Astrocyte (in vitro differentiated cells and primary cell): ENCODE results near the gene MACO1. TPM values are rescaled to one million over a fixed set of nuclear protein-coding genes. Genes with fewer than 3 reads are reported as not detected.

Experiments
- DNase-seq: peaks from one replicate; pipeline ENCODE4 v3.0.0-alpha.2; 2010; ENCODE audit warnings: low read depth
- FAIRE-seq: peaks from 2 replicates; lab custom pipeline; 2011; peaks lifted over from hg19 to GRCh38; lab: Jason Lieb, UNC
- H2AFZ ChIP-seq: 2 replicates; pipeline ENCODE4 v1.6.0; 2012; ENCODE audit warnings: low read depth, low read length, inconsistent platforms
- H3K27ac ChIP-seq: 2 replicates; pipeline ENCODE4 v1.5.1; 2011; ENCODE audit warnings: low read depth, low read length, inconsistent platforms
- H3K27me3 ChIP-seq: 2 replicates; pipeline ENCODE4 v1.6.0; 2011; ENCODE audit warnings: low read length, inconsistent platforms; ENCODE audit not compliant: insufficient read depth
- H3K36me3 ChIP-seq: 2 replicates; pipeline ENCODE4 v1.5.1; 2011; ENCODE audit warnings: low read length, inconsistent platforms; ENCODE audit not compliant: insufficient read depth
- H3K4me1 ChIP-seq: 2 replicates; pipeline ENCODE4 v1.5.1; 2011; ENCODE audit warnings: low read length, inconsistent platforms; ENCODE audit not compliant: insufficient read depth
- H3K4me2 ChIP-seq: 2 replicates; pipeline ENCODE4 v1.6.0; 2012; ENCODE audit warnings: low read length, inconsistent platforms
- H3K4me3 ChIP-seq: 2 replicates; pipeline ENCODE4 v1.5.1; 2011; ENCODE audit warnings: low read depth, mild to moderate bottlenecking, low read length, inconsistent platforms; ENCODE audit not compliant: insufficient read depth
- H3K79me2 ChIP-seq: 2 replicates; pipeline ENCODE4 v1.6.0; 2012; ENCODE audit warnings: mild to moderate bottlenecking, low read length, inconsistent platforms; ENCODE audit not compliant: insufficient read depth
- H3K9ac ChIP-seq: 2 replicates; pipeline ENCODE4 v1.6.0; 2012; ENCODE audit warnings: mild to moderate bottlenecking, low read length, inconsistent platforms
- H3K9me3 ChIP-seq: 2 replicates; pipeline ENCODE4 v1.5.1; 2012; ENCODE audit warnings: low read depth, mild to moderate bottlenecking, low read length, inconsistent platforms; ENCODE audit not compliant: insufficient read depth
- H4K20me1 ChIP-seq: 2 replicates; pipeline ENCODE4 v1.6.0; 2012; ENCODE audit warnings: low read length, inconsistent platforms; ENCODE audit not compliant: insufficient read depth
- H3K27ac Mint-ChIP-seq: one replicate; pipeline ENCODE4 v1.8.0; 2021; ENCODE audit warnings: mild to moderate bottlenecking, mixed read lengths; ENCODE audit not compliant: unreplicated experiment
- H3K27me3 Mint-ChIP-seq: one replicate; pipeline ENCODE4 v1.8.0; 2021; ENCODE audit warnings: low read depth, mixed read lengths; ENCODE audit not compliant: unreplicated experiment
- H3K36me3 Mint-ChIP-seq: one replicate; pipeline ENCODE4 v1.8.0; 2021; ENCODE audit warnings: low read depth, mixed read lengths; ENCODE audit not compliant: unreplicated experiment
- H3K4me1 Mint-ChIP-seq: one replicate; pipeline ENCODE4 v1.8.0; 2021; ENCODE audit warnings: low read depth, mixed read lengths; ENCODE audit not compliant: unreplicated experiment
- H3K4me3 Mint-ChIP-seq: one replicate; pipeline ENCODE4 v1.8.0; 2021; ENCODE audit warnings: mild to moderate bottlenecking, moderate library complexity, mixed read lengths; ENCODE audit not compliant: unreplicated experiment
- H3K9me3 Mint-ChIP-seq: one replicate; pipeline ENCODE4 v1.8.0; 2021; ENCODE audit warnings: mild to moderate bottlenecking, mixed read lengths; ENCODE audit not compliant: unreplicated experiment
- CTCF ChIP-seq: IDR thresholded peaks from 2 replicates; pipeline ENCODE4 v1.5.1; 2011; ENCODE audit warnings: low read depth, mild to moderate bottlenecking, inconsistent platforms, low read length, moderate library complexity; ENCODE audit not compliant: insufficient read depth
- EZH2 ChIP-seq: IDR thresholded peaks from 2 replicates; pipeline ENCODE4 v1.6.1; 2012; ENCODE audit warnings: mild to moderate bottlenecking, low read length, inconsistent platforms; ENCODE audit not compliant: insufficient read depth
- total RNA-seq: library from RNA; stranded (reverse); gene quantifications from 2 replicates; pipeline ENCODE4 v1.2.1, GENCODE V29; 2021

Gene MACO1
- total RNA-seq, 1 donor from 2014 or later = 31.8 TPM

GRCh38 chr1:25524568-25525360, 94.1 kb downstream of the MACO1 start:
- Mint-ChIP-seq H3K4me3 (no peak overlapping the region), H3K36me3 (no peaks in the 10 kb centered on the region), H3K9me3 (peaks cover 4% of the 10 kb centered on the region), H3K27me3 (peaks cover 22% of the 10 kb centered on the region), H3K4me1 (no peaks in the 10 kb centered on the region), H3K27ac (no peak overlapping the region)
- Histone ChIP-seq H4K20me1 (no peaks in the 10 kb centered on the region), H3K9me3 (peaks cover 7% of the 10 kb centered on the region), H3K4me2 (no peak overlapping the region), H3K27ac (no peak overlapping the region), H3K36me3 (no peaks in the 10 kb centered on the region), H2AFZ (no peak overlapping the region), H3K9ac (no peak overlapping the region), H3K79me2 (no peaks in the 10 kb centered on the region), H3K4me1 (no peaks in the 10 kb centered on the region), H3K4me3 (no peak overlapping the region), H3K27me3 (peaks cover 10% of the 10 kb centered on the region)
- DNase-seq (no peak), FAIRE-seq (no peak)
- TF ChIP-seq EZH2 = no peak
- no peak for TF ChIP-seq CTCF

- Histone ChIP-seq H3K4me1 (no peaks in the 10 kb centered on the region), H3K4me2 (no peak overlapping the region), H3K9me3 (peaks cover 7% of the 10 kb centered on the region), H2AFZ (no peak overlapping the region), H4K20me1 (no peaks in the 10 kb centered on the region), H3K4me3 (no peak overlapping the region), H3K79me2 (no peaks in the 10 kb centered on the region), H3K27me3 (peaks cover 10% of the 10 kb centered on the region), H3K9ac (no peak overlapping the region), H3K27ac (no peak overlapping the region), H3K36me3 (no peaks in the 10 kb centered on the region)
- DNase-seq (no peak), FAIRE-seq (no peak)
- H3K4me3 Mint-ChIP-seq = no peak overlapping the region
- H3K27ac Mint-ChIP-seq = no peak overlapping the region
- TF ChIP-seq EZH2 (no peak), CTCF (no peak)
- H3K36me3 Mint-ChIP-seq = no peaks in the 10 kb centered on the region
- peaks cover 22% of the 10 kb centered on the region for H3K27me3 Mint-ChIP-seq
- peaks cover 4% of the 10 kb centered on the region for H3K9me3 Mint-ChIP-seq
- H3K4me1 Mint-ChIP-seq = no peaks in the 10 kb centered on the region
Measured at GRCh38 chr1:25525361-25525688, 94.6 kb downstream of the MACO1 start.

DNA sequence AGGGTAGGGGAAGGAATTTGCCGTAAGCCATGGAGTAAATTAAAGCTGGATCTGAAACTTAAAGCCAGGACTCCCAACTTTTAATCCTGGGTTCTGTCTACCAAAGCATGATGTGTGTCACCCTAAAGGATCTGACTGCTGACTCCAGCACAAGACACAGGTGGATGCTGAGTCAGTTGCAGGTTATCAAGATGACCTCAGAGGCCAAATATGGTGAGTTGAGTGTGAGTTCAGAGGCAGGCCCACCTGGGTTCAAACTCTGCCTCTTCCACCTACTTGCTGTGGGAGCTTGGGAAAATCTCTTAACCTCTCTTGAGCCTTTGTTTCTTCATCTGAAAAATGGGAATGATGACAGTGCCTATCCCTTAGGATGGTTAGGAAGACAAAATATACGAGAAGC, 96.1 kb downstream of the MACO1 start:
- H3K9me3 Mint-ChIP-seq = peaks cover 4% of the 10 kb centered on the region
- no peaks in the 10 kb centered on the region for H3K4me1 ChIP-seq
- H3K36me3 Mint-ChIP-seq = no peaks in the 10 kb centered on the region
- no peak overlapping the region for H3K27ac ChIP-seq
- no peak overlapping the region for H3K4me3 ChIP-seq
- H3K27ac Mint-ChIP-seq = no peak overlapping the region
- peaks cover 10% of the 10 kb centered on the region for H3K27me3 ChIP-seq
- DNase-seq (no peak), FAIRE-seq (no peak)
- no peaks in the 10 kb centered on the region for H3K79me2 ChIP-seq
- no peak overlapping the region for H3K4me3 Mint-ChIP-seq
- H3K4me2 ChIP-seq = no peak overlapping the region
- no peak for TF ChIP-seq EZH2
- no peaks in the 10 kb centered on the region for H3K36me3 ChIP-seq
- H3K27me3 Mint-ChIP-seq = peaks cover 22% of the 10 kb centered on the region
- no peaks in the 10 kb centered on the region for H3K4me1 Mint-ChIP-seq
- peaks cover 7% of the 10 kb centered on the region for H3K9me3 ChIP-seq
- H2AFZ ChIP-seq = no peak overlapping the region
- H4K20me1 ChIP-seq = no peaks in the 10 kb centered on the region
- no peak overlapping the region for H3K9ac ChIP-seq
